ENCODE measurements around the gene PHF8. TPM values are rescaled to one million over a fixed set of nuclear protein-coding genes. Genes with fewer than 3 reads are reported as not detected.
A peak's percentile ranks its signal among the peaks of the same experiment; 100 is the strongest.

The PHF8 gene
- 10 to 100 TPM in 1 of 4 donors, 1 to 10 TPM in 3; 5.7 to 22.4 (median 7.6) TPM for polyA plus RNA-seq
- long read RNA-seq, donor 1, partial matches to known transcripts, result 5 of 5 reads
- long read RNA-seq, donor 1, other reads (novel, unspliced or antisense), result 0 of 5 reads
- long read RNA-seq, donor 2, result 0 reads
- long read RNA-seq, donor 3, result 0 reads
- long read RNA-seq, donor 4, result 0 reads
- long read RNA-seq, donor 5, partial matches to known transcripts, result 0 of 1 reads
- long read RNA-seq, donor 5, other reads (novel, unspliced or antisense), result 0 of 1 reads
- long read RNA-seq, donor 6, result 0 reads
- long read RNA-seq, donor 7, result 0 reads
- long read RNA-seq, donor 8, result 0 reads
- long read RNA-seq, donor 9, result 0 reads
- long read RNA-seq, donor 10, result 0 reads

GRCh38 chrX:54044126-54044876 lies at the start of gene PHF8:
TSS of gene PHF8 (minus strand) at chrX:54044473. CDS start at chrX:54042728, 1,745 bp downstream.
- H3K9me3 ChIP-seq (ENCODE audit: control insufficient read depth in 2 of 2, insufficient read depth in 1 of 2, low read depth in 1 of 2, low read length in 1 of 2), result no peaks in the 10 kb centered on the region
- DNase-seq (peak; percentile 94 to 96), FAIRE-seq (no peak)
- peaks cover 0 to 5% (median 1%) of the 10 kb centered on the region in 3 donors for H3K36me3 ChIP-seq (ENCODE audit: control insufficient read depth in 3 of 3, insufficient read depth in 2 of 3, low read depth in 1 of 3, low read length in 3 of 3)
- peaks cover 0 to 16% (median 2%) of the 10 kb centered on the region in 3 donors for H3K4me1 ChIP-seq (ENCODE audit: control insufficient read depth in 3 of 3, insufficient read depth in 2 of 3, low read depth in 1 of 3, low read length in 2 of 3)
- 1 to 39% (median 14%) methylated on average over 25 to 66 of the region's 66 CpGs for WGBS, 3 donors
- peak within 1 kb of the TSS; percentile 92 to 99 (median 97) for H3K27ac ChIP-seq (ENCODE audit: low read depth in 1 of 3, low read length in 2 of 3)
- peak within 1 kb of the TSS; percentile 62 to 78 (median 68) for H3K4me3 ChIP-seq (ENCODE audit: low read depth in 1 of 3, low read length in 3 of 3)
- H3K27me3 ChIP-seq (ENCODE audit: control insufficient read depth in 3 of 3, insufficient read depth in 3 of 3, low read length in 3 of 3), result no peaks in the 10 kb centered on the region

- Histone ChIP-seq H3K4me1 (ENCODE audit: control insufficient read depth in 3 of 3, insufficient read depth in 2 of 3, low read depth in 1 of 3, low read length in 2 of 3) (no peaks in the 10 kb centered on the region), H3K4me3 (ENCODE audit: low read depth in 1 of 3, low read length in 3 of 3) (no peak overlapping the region), H3K9me3 (ENCODE audit: control insufficient read depth in 2 of 2, insufficient read depth in 1 of 2, low read depth in 1 of 2, low read length in 1 of 2) (no peaks in the 10 kb centered on the region), H3K27me3 (ENCODE audit: control insufficient read depth in 3 of 3, insufficient read depth in 3 of 3, low read length in 3 of 3) (no peaks in the 10 kb centered on the region), H3K36me3 (ENCODE audit: control insufficient read depth in 3 of 3, insufficient read depth in 2 of 3, low read depth in 1 of 3, low read length in 3 of 3) (no peaks in the 10 kb centered on the region), H3K27ac (ENCODE audit: low read depth in 1 of 3, low read length in 2 of 3) (no peak overlapping the region)
- 78 to 87% (median 83%) methylated on average over 2 of the region's 2 CpGs for WGBS, 3 donors
- FAIRE-seq (no peak), DNase-seq (no peak)
Measured at GRCh38 chrX:54093571-54093970, 49.3 kb upstream of the PHF8 start.

- DNase-seq, result no peak
- no peak for FAIRE-seq
- WGBS, 3 donors, result 69 to 81% (median 72%) methylated on average over 1 of the region's 1 CpG
- Histone ChIP-seq H3K27ac (ENCODE audit: low read depth in 1 of 3, low read length in 2 of 3) (no peak overlapping the region), H3K9me3 (ENCODE audit: control insufficient read depth in 2 of 2, insufficient read depth in 1 of 2, low read depth in 1 of 2, low read length in 1 of 2) (no peaks in the 10 kb centered on the region), H3K4me3 (ENCODE audit: low read depth in 1 of 3, low read length in 3 of 3) (no peak overlapping the region), H3K36me3 (ENCODE audit: control insufficient read depth in 3 of 3, insufficient read depth in 2 of 3, low read depth in 1 of 3, low read length in 3 of 3) (no peaks in the 10 kb centered on the region), H3K4me1 (ENCODE audit: control insufficient read depth in 3 of 3, insufficient read depth in 2 of 3, low read depth in 1 of 3, low read length in 2 of 3) (no peaks in the 10 kb centered on the region), H3K27me3 (ENCODE audit: control insufficient read depth in 3 of 3, insufficient read depth in 3 of 3, low read length in 3 of 3) (no peaks in the 10 kb centered on the region)
Measured at GRCh38 chrX:54093159-54093558, 48.9 kb upstream of the PHF8 start.

- H3K4me1 ChIP-seq (ENCODE audit: control insufficient read depth in 3 of 3, insufficient read depth in 2 of 3, low read depth in 1 of 3, low read length in 2 of 3), result no peaks in the 10 kb centered on the region
- no peaks in the 10 kb centered on the region for H3K36me3 ChIP-seq (ENCODE audit: control insufficient read depth in 3 of 3, insufficient read depth in 2 of 3, low read depth in 1 of 3, low read length in 3 of 3)
- DNase-seq, result no peak
- no peak overlapping the region for H3K4me3 ChIP-seq (ENCODE audit: low read depth in 1 of 3, low read length in 3 of 3)
- WGBS, 3 donors, result 71 to 98% (median 91%) methylated on average over 2 of the region's 2 CpGs
- FAIRE-seq, result no peak
- no peaks in the 10 kb centered on the region for H3K27me3 ChIP-seq (ENCODE audit: control insufficient read depth in 3 of 3, insufficient read depth in 3 of 3, low read length in 3 of 3)
- no peak overlapping the region for H3K27ac ChIP-seq (ENCODE audit: low read depth in 1 of 3, low read length in 2 of 3)
- no peaks in the 10 kb centered on the region for H3K9me3 ChIP-seq (ENCODE audit: control insufficient read depth in 2 of 2, insufficient read depth in 1 of 2, low read depth in 1 of 2, low read length in 1 of 2)
Measured at GRCh38 chrX:54090880-54091279, 46.6 kb upstream of the PHF8 start.

GRCh38 chrX:54089191-54089590 lies 44.9 kb upstream of the PHF8 start:
- no peaks in the 10 kb centered on the region for H3K4me1 ChIP-seq (ENCODE audit: control insufficient read depth in 3 of 3, insufficient read depth in 2 of 3, low read depth in 1 of 3, low read length in 2 of 3)
- WGBS, 3 donors, result 68 to 82% (median 80%) methylated on average over 2 of the region's 2 CpGs

GRCh38 chrX:54087661-54088060 lies 43.4 kb upstream of the PHF8 start:
- FAIRE-seq, result no peak
- WGBS, 3 donors, result 82 to 88% (median 84%) methylated on average over 4 of the region's 4 CpGs
- Histone ChIP-seq H3K36me3 (ENCODE audit: control insufficient read depth in 3 of 3, insufficient read depth in 2 of 3, low read depth in 1 of 3, low read length in 3 of 3) (no peaks in the 10 kb centered on the region), H3K27ac (ENCODE audit: low read depth in 1 of 3, low read length in 2 of 3) (no peak overlapping the region), H3K4me3 (ENCODE audit: low read depth in 1 of 3, low read length in 3 of 3) (no peak overlapping the region), H3K27me3 (ENCODE audit: control insufficient read depth in 3 of 3, insufficient read depth in 3 of 3, low read length in 3 of 3) (no peaks in the 10 kb centered on the region), H3K4me1 (ENCODE audit: control insufficient read depth in 3 of 3, insufficient read depth in 2 of 3, low read depth in 1 of 3, low read length in 2 of 3) (no peaks in the 10 kb centered on the region), H3K9me3 (ENCODE audit: control insufficient read depth in 2 of 2, insufficient read depth in 1 of 2, low read depth in 1 of 2, low read length in 1 of 2) (no peaks in the 10 kb centered on the region)
- no peak for DNase-seq

More at GRCh38 chrX:54089191-54089590, 44.9 kb upstream of the PHF8 start:
- no peak overlapping the region for H3K27ac ChIP-seq (ENCODE audit: low read depth in 1 of 3, low read length in 2 of 3)
- no peaks in the 10 kb centered on the region for H3K9me3 ChIP-seq (ENCODE audit: control insufficient read depth in 2 of 2, insufficient read depth in 1 of 2, low read depth in 1 of 2, low read length in 1 of 2)
- DNase-seq (no peak), FAIRE-seq (no peak)
- H3K27me3 ChIP-seq (ENCODE audit: control insufficient read depth in 3 of 3, insufficient read depth in 3 of 3, low read length in 3 of 3), result no peaks in the 10 kb centered on the region
- H3K4me3 ChIP-seq (ENCODE audit: low read depth in 1 of 3, low read length in 3 of 3), result no peak overlapping the region
- H3K36me3 ChIP-seq (ENCODE audit: control insufficient read depth in 3 of 3, insufficient read depth in 2 of 3, low read depth in 1 of 3, low read length in 3 of 3), result no peaks in the 10 kb centered on the region

- no peak for FAIRE-seq
- H3K27ac ChIP-seq (ENCODE audit: low read depth in 1 of 3, low read length in 2 of 3), result no peak overlapping the region
- no peaks in the 10 kb centered on the region for H3K9me3 ChIP-seq (ENCODE audit: control insufficient read depth in 2 of 2, insufficient read depth in 1 of 2, low read depth in 1 of 2, low read length in 1 of 2)
- H3K4me1 ChIP-seq (ENCODE audit: control insufficient read depth in 3 of 3, insufficient read depth in 2 of 3, low read depth in 1 of 3, low read length in 2 of 3), result no peaks in the 10 kb centered on the region
- WGBS, 3 donors, result 74 to 96% (median 82%) methylated on average over 6 of the region's 6 CpGs
- DNase-seq, result no peak
- H3K27me3 ChIP-seq (ENCODE audit: control insufficient read depth in 3 of 3, insufficient read depth in 3 of 3, low read length in 3 of 3), result no peaks in the 10 kb centered on the region
- no peak overlapping the region for H3K4me3 ChIP-seq (ENCODE audit: low read depth in 1 of 3, low read length in 3 of 3)
- H3K36me3 ChIP-seq (ENCODE audit: control insufficient read depth in 3 of 3, insufficient read depth in 2 of 3, low read depth in 1 of 3, low read length in 3 of 3), result no peaks in the 10 kb centered on the region
Measured at GRCh38 chrX:54085666-54086065, 41.4 kb upstream of the PHF8 start.

GRCh38 chrX:54076903-54077302 lies 32.6 kb upstream of the PHF8 start:
- no peak overlapping the region for H3K27ac ChIP-seq (ENCODE audit: low read depth in 1 of 3, low read length in 2 of 3)
- no peaks in the 10 kb centered on the region for H3K9me3 ChIP-seq (ENCODE audit: control insufficient read depth in 2 of 2, insufficient read depth in 1 of 2, low read depth in 1 of 2, low read length in 1 of 2)
- WGBS, 3 donors, result 82 to 90% (median 84%) methylated on average over 2 of the region's 2 CpGs
- H3K27me3 ChIP-seq (ENCODE audit: control insufficient read depth in 3 of 3, insufficient read depth in 3 of 3, low read length in 3 of 3), result no peaks in the 10 kb centered on the region
- H3K4me3 ChIP-seq (ENCODE audit: low read depth in 1 of 3, low read length in 3 of 3), result no peak overlapping the region
- H3K4me1 ChIP-seq (ENCODE audit: control insufficient read depth in 3 of 3, insufficient read depth in 2 of 3, low read depth in 1 of 3, low read length in 2 of 3), result no peaks in the 10 kb centered on the region
- FAIRE-seq (no peak), DNase-seq (no peak)
- H3K36me3 ChIP-seq (ENCODE audit: control insufficient read depth in 3 of 3, insufficient read depth in 2 of 3, low read depth in 1 of 3, low read length in 3 of 3), result no peaks in the 10 kb centered on the region
